Mononuclear cell (primary cell): Measurements from ENCODE around the gene PALM3. TPM values are rescaled to one million over a fixed set of nuclear protein-coding genes. Genes with fewer than 3 reads are reported as not detected.

Experiments used
- H3K27me3 ChIP-seq: 2 replicates; pipeline ENCODE4 v1.6.0; 2011; ENCODE audit warnings: low read length, control low read depth; ENCODE audit not compliant: insufficient read depth
- H3K4me1 ChIP-seq: 2 replicates; pipeline ENCODE4 v1.5.1; 2011; ENCODE audit warnings: mild to moderate bottlenecking, low read length, control low read depth; ENCODE audit not compliant: insufficient read depth
- H3K4me3 ChIP-seq: 2 replicates; pipeline ENCODE4 v1.5.1; 2011; ENCODE audit warnings: mild to moderate bottlenecking, low read length, moderate library complexity
- H3K9me3 ChIP-seq: 2 replicates; pipeline ENCODE4 v1.5.1; 2011; ENCODE audit warnings: low read depth, mild to moderate bottlenecking, control low read depth, low read length
- total RNA-seq: library from RNA; depleted of rRNA; stranded (reverse); fragments of >200 nt; gene quantifications from one replicate; pipeline ENCODE4 v1.2.3, GENCODE V29; 2012

The PALM3 gene
- total RNA-seq, 1 donor: under 0.01 TPM

GRCh38 chr19:14006766-14007562, 54.9 kb downstream of the PALM3 start:
- no peaks in the 10 kb centered on the region for H3K9me3 ChIP-seq
- H3K4me1 ChIP-seq: peaks cover 40% of the 10 kb centered on the region
- H3K4me3 ChIP-seq: peak overlapping the region; percentile 82

GRCh38 chr19:14006085-14006765, 55.7 kb downstream of the PALM3 start, which contains the start of gene RFX1:
TSS of gene RFX1 (minus strand) at chr19:14006320. CDS start at chr19:13993843, 12,477 bp downstream.
- Histone ChIP-seq H3K27me3 (no peaks in the 10 kb centered on the region), H3K9me3 (no peaks in the 10 kb centered on the region), H3K4me1 (peaks cover 47% of the 10 kb centered on the region), H3K4me3 (peak within 1 kb of the TSS; percentile 82)

More at GRCh38 chr19:14006766-14007562, 54.9 kb downstream of the PALM3 start:
- no peaks in the 10 kb centered on the region for H3K27me3 ChIP-seq

- H3K27me3 ChIP-seq: no peaks in the 10 kb centered on the region
- peak overlapping the region; percentile 82 for H3K4me3 ChIP-seq
- no peaks in the 10 kb centered on the region for H3K9me3 ChIP-seq
- peaks cover 55% of the 10 kb centered on the region for H3K4me1 ChIP-seq
Observed at GRCh38 chr19:14005349-14006084, 56.4 kb downstream of the PALM3 start.

- H3K4me1 ChIP-seq: peaks cover 58% of the 10 kb centered on the region
- peak overlapping the region; percentile 82 for H3K4me3 ChIP-seq
- no peaks in the 10 kb centered on the region for H3K27me3 ChIP-seq
- H3K9me3 ChIP-seq: no peaks in the 10 kb centered on the region
Observed at GRCh38 chr19:14004619-14005348, 57.1 kb downstream of the PALM3 start.

Other genes starting within 250 kb of the PALM3 start
- not detected for gene NANOS3, start 184.9 kb downstream of the PALM3 start, total RNA-seq
- gene BRME1, start 156.0 kb downstream of the PALM3 start, total RNA-seq: 0.10 TPM
- 8.2 TPM for gene CC2D1A, start 155.9 kb downstream of the PALM3 start, total RNA-seq
- not detected for gene PODNL1, start 123.7 kb downstream of the PALM3 start, total RNA-seq
- 26.1 TPM for gene DCAF15, start 109.6 kb downstream of the PALM3 start, total RNA-seq
- gene RFX1, start 55.8 kb downstream of the PALM3 start, total RNA-seq: 2.5 TPM
- gene RLN3, start 33.9 kb downstream of the PALM3 start, total RNA-seq: not detected
- gene IL27RA, start 30.3 kb downstream of the PALM3 start, total RNA-seq: 18.5 TPM
- gene MISP3, start 10.7 kb upstream of the PALM3 start, total RNA-seq: 1.7 TPM
- not detected for gene C19orf67, start 23.7 kb upstream of the PALM3 start, total RNA-seq
- 22.2 TPM for gene SAMD1, start 28.7 kb upstream of the PALM3 start, total RNA-seq
- 62.0 TPM for gene PRKACA, start 55.7 kb upstream of the PALM3 start, total RNA-seq
- gene ASF1B, start 74.5 kb upstream of the PALM3 start, total RNA-seq: 0.94 TPM
- gene ADGRL1, start 144.1 kb upstream of the PALM3 start, total RNA-seq: 4.0 TPM